ENCODE data around the gene RAB36. TPM values are rescaled to one million over a fixed set of nuclear protein-coding genes. Genes with fewer than 3 reads are reported as not detected.

Gene RAB36
- total RNA-seq, 1 donor from 2014 or later, result 0.35 TPM

- DNase-seq, result no peak
- intact Hi-C loops (cut with DNase I), result no loop called here
- ATAC-seq (ENCODE audit: poor library complexity), result no peak
Measured at GRCh38 chr22:23117891-23118646, 27.2 kb upstream of the RAB36 start.

- no peak for ATAC-seq (ENCODE audit: poor library complexity)
- intact Hi-C loops (cut with DNase I), result no loop called here
Measured at GRCh38 chr22:23118647-23119493, 26.4 kb upstream of the RAB36 start.

GRCh38 chr22:23119494-23120414 lies 25.5 kb upstream of the RAB36 start:
- DNase-seq (no peak), ATAC-seq (ENCODE audit: poor library complexity) (no peak)
- intact Hi-C loops (cut with DNase I), result no loop called here

More at GRCh38 chr22:23118647-23119493, 26.4 kb upstream of the RAB36 start:
- DNase-seq, result no peak

- DNase-seq (no peak), ATAC-seq (ENCODE audit: poor library complexity) (no peak)
- intact Hi-C loops (cut with DNase I), result no loop called here
Measured at GRCh38 chr22:23120415-23120899, 24.8 kb upstream of the RAB36 start.

DNA sequence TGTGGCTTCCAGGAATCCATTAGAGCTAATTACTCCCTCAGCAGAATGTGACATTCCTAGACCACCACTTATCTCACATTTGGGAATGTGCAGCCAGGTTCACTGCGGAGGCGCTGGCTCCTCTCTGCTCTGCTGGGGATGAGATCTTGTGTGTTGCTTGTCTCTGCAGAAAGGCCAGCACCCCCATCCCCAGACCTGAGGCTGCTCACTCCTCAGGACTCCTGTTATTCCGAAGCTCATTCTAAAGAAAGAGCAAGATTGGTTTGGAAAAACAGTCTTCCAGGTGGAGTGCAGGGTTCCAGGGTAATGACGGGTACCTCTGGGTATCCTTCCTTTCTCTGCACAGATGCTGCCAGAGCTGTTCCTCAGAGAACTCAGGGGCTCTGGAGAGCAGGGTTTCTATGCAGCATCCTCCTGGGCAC lies 24.3 kb upstream of the RAB36 start:
- no peak for ATAC-seq (ENCODE audit: poor library complexity)
- no peak for DNase-seq
- intact Hi-C loops (cut with DNase I), result no loop called here

DNA sequence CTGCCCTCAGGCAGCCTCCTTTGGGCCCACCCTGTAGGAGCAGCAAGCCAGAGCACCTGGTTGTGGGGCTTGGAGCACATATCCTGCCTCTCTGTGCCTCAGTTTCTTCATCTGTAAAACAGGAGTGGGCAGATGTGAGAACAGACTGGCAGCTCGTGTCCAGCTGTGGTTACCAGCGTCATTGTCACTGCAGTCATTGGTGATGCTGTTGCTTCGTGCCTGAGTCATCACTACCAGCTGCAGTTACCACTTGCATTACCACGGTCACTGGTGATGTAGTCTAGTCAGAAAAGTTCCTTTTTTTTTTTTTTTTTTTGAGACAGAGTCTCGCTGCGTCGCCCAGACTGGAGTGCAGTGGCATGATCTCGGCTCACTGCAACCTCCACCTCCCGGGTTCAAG lies 23.9 kb upstream of the RAB36 start:
- intact Hi-C loops (cut with DNase I), result no loop called here
- DNase-seq, result no peak
- ATAC-seq (ENCODE audit: poor library complexity), result no peak

DNA sequence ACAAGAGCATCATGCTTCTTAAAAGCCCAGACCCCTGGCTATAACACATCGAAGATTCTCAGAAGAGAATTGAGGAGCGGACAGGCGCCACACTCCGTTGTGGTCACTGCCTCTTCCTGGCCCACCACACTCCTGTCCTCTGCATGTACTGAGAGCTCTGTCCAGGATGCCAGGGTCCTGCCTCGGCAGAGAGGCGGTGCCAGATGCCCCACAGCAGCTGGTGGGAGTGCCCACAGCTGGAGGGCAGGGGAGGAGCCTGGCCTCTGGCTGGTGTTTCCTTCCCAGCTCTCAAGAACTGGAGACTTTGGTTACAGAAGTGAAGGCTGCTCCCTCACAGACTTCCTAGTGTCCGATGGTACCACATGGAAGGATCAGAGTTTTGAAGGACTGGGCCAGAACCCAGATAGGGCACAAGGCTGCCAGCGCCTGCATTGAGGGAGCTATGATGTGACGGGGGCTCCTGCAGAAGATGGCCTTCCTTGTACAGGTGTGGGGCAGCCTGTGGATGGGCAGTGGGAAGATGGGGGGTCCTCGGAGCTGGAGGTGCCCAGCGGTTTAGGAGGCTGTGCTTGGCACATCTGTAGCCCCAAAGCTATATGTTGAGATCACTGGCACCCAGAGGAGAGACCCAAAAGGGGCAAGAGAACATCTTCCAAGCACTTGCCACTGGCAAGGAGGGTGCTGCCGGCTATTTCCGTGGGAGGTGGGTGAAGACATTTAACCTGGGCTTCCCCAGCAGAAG lies 22.9 kb upstream of the RAB36 start:
- intact Hi-C loops (cut with DNase I), result no loop called here
- DNase-seq (no peak), ATAC-seq (ENCODE audit: poor library complexity) (no peak)

- intact Hi-C loops (cut with DNase I), result no loop called here
- DNase-seq (peak; percentile 40), ATAC-seq (ENCODE audit: poor library complexity) (no peak)
Measured at GRCh38 chr22:23122992-23123803, 22.1 kb upstream of the RAB36 start.

DNA sequence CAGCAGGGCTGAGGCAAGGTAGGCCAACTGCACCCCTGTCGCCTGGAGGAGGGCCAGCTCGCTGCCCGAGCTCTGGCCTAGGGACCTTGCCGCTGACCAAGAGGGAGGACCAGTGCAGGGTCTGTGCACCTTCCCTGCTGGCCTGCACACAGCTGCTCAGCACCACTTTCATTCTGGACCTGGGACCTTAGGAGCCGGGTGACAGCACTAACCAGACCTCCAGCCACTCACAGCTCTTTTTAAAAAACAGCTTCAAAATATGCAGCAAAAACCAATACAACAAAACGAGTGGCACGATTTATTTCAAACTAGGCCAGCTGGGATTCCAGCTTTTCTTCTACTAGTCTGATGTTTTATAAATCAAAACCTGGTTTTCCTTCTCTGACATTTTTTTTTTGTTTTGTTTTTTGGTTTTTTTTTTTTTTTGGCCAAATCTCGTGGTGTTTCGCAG lies 21.4 kb upstream of the RAB36 start:
- intact Hi-C loops (cut with DNase I), result no loop called here
- ATAC-seq (ENCODE audit: poor library complexity), result no peak
- DNase-seq, result no peak

DNA sequence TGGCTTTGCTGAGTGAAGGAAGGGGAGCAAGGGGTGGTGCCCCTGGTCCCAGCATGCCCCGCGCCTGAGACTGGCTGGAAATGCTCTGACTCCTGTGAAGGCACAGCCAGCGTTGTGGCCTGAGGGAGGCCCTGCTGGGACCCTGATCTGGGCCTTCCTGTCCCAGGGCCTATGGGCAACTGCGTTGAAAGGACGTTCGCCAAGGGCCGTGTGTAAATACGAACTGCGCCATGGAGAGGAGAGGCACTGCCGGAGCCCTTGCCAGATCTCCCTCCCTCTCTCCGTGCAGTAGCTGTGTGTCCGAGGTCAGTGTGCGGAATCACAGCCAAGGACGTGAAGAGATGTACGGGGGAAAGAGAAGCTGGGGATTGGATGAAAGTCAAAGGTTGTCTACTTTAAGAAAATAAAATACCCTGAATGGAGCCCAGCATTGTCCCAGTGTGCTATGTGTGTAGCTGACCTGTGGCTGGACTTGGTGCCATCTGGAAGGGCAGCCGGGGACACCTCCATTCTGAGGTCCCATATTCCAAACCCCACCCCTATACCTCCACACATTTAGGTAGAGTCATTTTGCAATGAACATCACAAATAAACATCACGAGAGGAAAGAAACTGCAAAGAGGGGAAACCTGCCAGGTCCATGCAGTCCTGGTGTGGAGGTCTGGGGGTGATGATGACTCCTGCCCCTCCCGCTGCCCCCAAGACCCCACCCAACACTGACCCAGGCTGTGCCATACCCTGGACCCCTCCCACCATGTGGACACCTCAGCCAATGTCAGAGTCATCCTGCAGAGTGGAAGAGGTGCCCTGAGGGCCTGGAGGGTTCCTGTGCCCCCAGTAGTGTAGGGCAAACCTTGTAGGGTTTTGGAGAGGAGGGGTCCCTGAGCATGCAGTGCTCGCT lies 20.4 kb upstream of the RAB36 start:
- ATAC-seq (ENCODE audit: poor library complexity) (no peak), DNase-seq (peak; percentile 41)
- intact Hi-C loops (cut with DNase I), result loop anchor here (5.0 kb wide), 1 partner anchor 148 kb away; no protein-coding TSS in a partner anchor

GRCh38 chr22:23125512-23126103 lies 19.7 kb upstream of the RAB36 start:
- intact Hi-C loops (cut with DNase I), result loop anchor here (5.0 kb wide), 1 partner anchor 148 kb away; no protein-coding TSS in a partner anchor
- DNase-seq, result peak; percentile 33
- no peak for ATAC-seq (ENCODE audit: poor library complexity)

DNA sequence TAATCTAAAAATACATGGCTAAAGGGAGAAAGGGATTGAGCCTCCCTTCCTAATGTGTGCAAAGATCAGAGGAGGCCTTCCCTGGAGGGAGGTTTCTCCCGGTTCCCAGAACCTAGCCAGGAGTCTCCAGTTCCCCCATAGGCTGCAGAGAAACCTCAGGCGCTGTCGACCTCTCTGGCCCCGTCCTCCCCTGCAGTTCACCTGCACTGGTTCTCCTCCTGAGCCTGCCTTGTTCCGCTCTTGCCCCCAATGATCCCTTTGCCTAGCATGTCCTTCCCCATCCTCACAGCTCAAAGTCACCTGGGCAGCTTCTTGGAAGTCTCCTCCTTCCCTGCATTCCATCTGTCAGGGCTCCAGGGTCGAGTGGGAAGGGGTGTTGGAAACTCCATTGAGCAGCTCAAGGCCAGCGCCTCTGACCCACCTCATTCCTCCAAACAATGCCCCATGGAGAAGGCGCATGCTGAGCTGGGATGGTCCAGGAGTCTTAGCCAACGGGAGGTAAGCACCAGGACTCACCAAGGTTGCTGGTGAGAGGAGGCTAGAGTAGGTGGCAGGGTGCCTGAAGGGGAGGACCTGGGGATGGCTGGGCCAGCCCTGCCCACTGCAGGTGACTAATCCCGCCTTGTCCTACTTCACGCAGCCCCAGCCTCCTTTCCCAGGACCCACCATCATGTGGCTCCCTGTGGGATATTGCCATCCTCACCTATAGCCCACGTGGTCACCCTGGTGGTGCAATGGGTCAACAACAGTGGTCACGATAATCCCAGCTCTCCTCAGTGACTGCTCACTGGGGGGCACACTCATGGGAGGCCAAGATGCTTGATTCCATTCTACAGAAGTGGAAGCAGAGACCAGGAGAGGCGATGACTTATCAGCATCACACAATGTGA lies 18.9 kb upstream of the RAB36 start:
- ATAC-seq (ENCODE audit: poor library complexity) (no peak), DNase-seq (no peak)
- intact Hi-C loops (cut with DNase I), result loop anchor here (5.0 kb wide), 1 partner anchor 149 kb away; no protein-coding TSS in a partner anchor

- no peak for DNase-seq
- no peak for ATAC-seq (ENCODE audit: poor library complexity)
- intact Hi-C loops (cut with DNase I), result loop anchor here (5.0 kb wide), 1 partner anchor 150 kb away; no protein-coding TSS in a partner anchor
Measured at GRCh38 chr22:23127055-23127756, 18.1 kb upstream of the RAB36 start.

DNA sequence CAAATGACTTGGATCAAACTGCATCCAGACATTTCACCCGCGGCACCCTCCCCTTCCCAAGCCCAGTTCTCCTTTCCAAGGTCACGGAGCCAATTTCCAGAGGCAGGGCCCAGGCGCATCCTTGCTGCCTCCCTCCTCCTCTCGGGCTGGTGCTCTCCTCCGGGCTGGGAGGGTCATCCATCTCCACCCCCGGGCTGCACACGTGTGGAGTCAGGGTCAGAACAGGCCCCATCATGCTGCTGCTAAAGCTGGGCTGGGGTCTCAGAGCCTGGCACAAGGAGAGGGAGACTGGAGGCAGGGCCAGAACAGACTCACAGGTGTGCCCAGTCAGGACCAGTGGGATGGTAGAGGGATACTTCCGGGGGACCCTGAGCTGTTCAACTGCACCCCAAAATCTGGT lies 17.5 kb upstream of the RAB36 start:
- intact Hi-C loops (cut with DNase I), result loop anchor here (2.0 to 5.0 kb wide), 2 partner anchors 150 to 169 kb away; no protein-coding TSS in a partner anchor
- ATAC-seq (ENCODE audit: poor library complexity) (no peak), DNase-seq (no peak)

Measured in Right ventricle myocardium superior (tissue), 1 donor.